Left renal cortex interstitium (tissue), 4 donors: Measurements from ENCODE around the gene S100A10. TPM values are rescaled to one million over a fixed set of nuclear protein-coding genes. Genes with fewer than 3 reads are reported as not detected.

ENCODE experiments used
- DNase-seq, 4 donors: peaks; one replicate each; pipeline ENCODE4 v3.0.0-alpha.2; 2013; ENCODE audit warnings: low read depth in 4 of 4, low spot score in 2 of 4, missing footprints in 1 of 4
- polyA plus RNA-seq, 4 donors: library from polyadenylated mRNA; unstranded; fragments of 120-200 nt; gene quantifications; one replicate each; pipeline ENCODE4 v1.2.1, GENCODE V29; 2013; ENCODE audit not compliant: insufficient read length in 4 of 4

S100A10 gene
- polyA plus RNA-seq, 4 donors: 194 to 269 (median 233) TPM

- DNase-seq: no peak
Measured at GRCh38 chr1:151968058-151968457, 25.6 kb downstream of the S100A10 start.

GRCh38 chr1:151967091-151967490 is 26.6 kb downstream of the S100A10 start:
- DNase-seq: no peak

- DNase-seq: no peak
Measured at GRCh38 chr1:151966061-151966460, 27.6 kb downstream of the S100A10 start.

- DNase-seq: no peak
Measured at GRCh38 chr1:151964510-151964909, 29.1 kb downstream of the S100A10 start.

- DNase-seq: no peak
Measured at GRCh38 chr1:151963288-151963687, 30.4 kb downstream of the S100A10 start.

- DNase-seq: no peak
Measured at GRCh38 chr1:151961833-151962232, 31.8 kb downstream of the S100A10 start.

GRCh38 chr1:151960780-151961513 is 32.7 kb downstream of the S100A10 start:
- no peak for DNase-seq

- no peak for DNase-seq
Measured at GRCh38 chr1:151958959-151959358, 34.7 kb downstream of the S100A10 start.

- no peak for DNase-seq
Measured at GRCh38 chr1:151956957-151957497, 36.6 kb downstream of the S100A10 start.

- DNase-seq: no peak
Measured at GRCh38 chr1:151953409-151954094, 40.1 kb downstream of the S100A10 start.

GRCh38 chr1:151952811-151953210 is 40.8 kb downstream of the S100A10 start:
- DNase-seq: no peak

GRCh38 chr1:151949371-151950193 is 44.1 kb downstream of the S100A10 start:
- no peak for DNase-seq

GRCh38 chr1:151948506-151948905 is 45.2 kb downstream of the S100A10 start:
- no peak for DNase-seq

GRCh38 chr1:151947140-151947539 is 46.5 kb downstream of the S100A10 start:
- DNase-seq: no peak

GRCh38 chr1:151945725-151946722 is 47.6 kb downstream of the S100A10 start:
- DNase-seq: no peak

- no peak for DNase-seq
Measured at GRCh38 chr1:151944857-151945575, 48.6 kb downstream of the S100A10 start.

- DNase-seq: no peak
Measured at GRCh38 chr1:151944126-151944856, 49.4 kb downstream of the S100A10 start.

GRCh38 chr1:151943591-151943990 is 50.1 kb downstream of the S100A10 start:
- no peak for DNase-seq
